HepG2 (cell line): Measurements from ENCODE around the gene MOK. TPM values are rescaled to one million over a fixed set of nuclear protein-coding genes. Genes with fewer than 3 reads are reported as not detected.

ENCODE experiments used
- EEA1 ChIP-seq: sonication (generic); formaldehyde crosslinking; IDR thresholded peaks from 2 replicates; pipeline ENCODE4 v1.5.1; 2020; ENCODE audit warnings: mild to moderate bottlenecking, missing genetic modification reagents, borderline replicate concordance
- GATA4 ChIP-seq: sonication (generic); IDR thresholded peaks from 2 replicates; pipeline ENCODE4 v1.6.1; 2016; ENCODE audit warnings: antibody characterized with exemption, low read depth, borderline replicate concordance
- HNF4A ChIP-seq: sonication (generic); formaldehyde crosslinking; IDR thresholded peaks from 2 replicates; pipeline ENCODE4 v1.4.0; 2020; ENCODE audit warnings: missing genetic modification reagents
- MTA3 ChIP-seq: sonication (generic); formaldehyde crosslinking; IDR thresholded peaks from 2 replicates; pipeline ENCODE4 v1.4.0; 2020; ENCODE audit warnings: missing genetic modification reagents
- NBN ChIP-seq: fragments of 450-650 bp; conservative IDR thresholded peaks from 2 replicates; pipeline ENCODE4 v1.6.1; 2017
- NFAT5 ChIP-seq: sonication (generic); formaldehyde crosslinking; IDR thresholded peaks from 2 replicates; pipeline ENCODE4 v1.4.0; 2020; ENCODE audit warnings: missing genetic modification reagents
- POLR2AphosphoS2 ChIP-seq: IDR thresholded peaks from 2 replicates; pipeline ENCODE4 v1.6.1; 2011; ENCODE audit warnings: low read depth, low read length, improper control_type of control experiment
- RCOR2 ChIP-seq: IDR thresholded peaks from 2 replicates; pipeline ENCODE4 v1.6.1; 2016; ENCODE audit warnings: missing biosample characterization, missing genetic modification reagents
- REPIN1 ChIP-seq: sonication (generic); formaldehyde crosslinking; IDR thresholded peaks from 2 replicates; pipeline ENCODE4 v1.8.0; 2022; ENCODE audit warnings: missing genetic modification reagents, low read depth, mild to moderate bottlenecking, borderline replicate concordance
- RFXANK ChIP-seq: IDR thresholded peaks from 2 replicates; pipeline ENCODE4 v1.6.1; 2016
- SCMH1 ChIP-seq: sonication (generic); formaldehyde crosslinking; IDR thresholded peaks from 2 replicates; pipeline ENCODE4 v1.9.0; 2021; ENCODE audit warnings: missing genetic modification reagents, mild to moderate bottlenecking, borderline replicate concordance
- SRF ChIP-seq: IDR thresholded peaks from 2 replicates; pipeline ENCODE4 v1.6.1; 2011; ENCODE audit warnings: mild to moderate bottlenecking, low read depth, low read length, moderate library complexity
- SUZ12 ChIP-seq: fragments of 150-350 bp; IDR thresholded peaks from 2 replicates; pipeline ENCODE4 v1.6.1; 2014; ENCODE audit warnings: low read depth, low read length
- YEATS4 ChIP-seq: sonication (generic); formaldehyde crosslinking; IDR thresholded peaks from 2 replicates; pipeline ENCODE4 v1.4.0; 2020; ENCODE audit warnings: missing genetic modification reagents, borderline replicate concordance
- ZFP90 ChIP-seq: sonication (generic); formaldehyde crosslinking; IDR thresholded peaks from 2 replicates; pipeline ENCODE4 v1.8.0; 2022; ENCODE audit warnings: missing genetic modification reagents, mild to moderate bottlenecking, inconsistent platforms, borderline replicate concordance
- ZFY ChIP-seq: sonication (generic); formaldehyde crosslinking; IDR thresholded peaks from 2 replicates; pipeline ENCODE4 v1.4.0; 2020; ENCODE audit warnings: missing genetic modification reagents
- ZNF280D ChIP-seq: sonication (generic); formaldehyde crosslinking; IDR thresholded peaks from 2 replicates; pipeline ENCODE4 v1.5.1; 2020; ENCODE audit warnings: mild to moderate bottlenecking, missing genetic modification reagents
- ZNF513 ChIP-seq: sonication (generic); formaldehyde crosslinking; conservative IDR thresholded peaks from 2 replicates; pipeline ENCODE4 v1.5.0; 2020; ENCODE audit warnings: missing genetic modification reagents
- ZNF547 ChIP-seq: sonication (generic); formaldehyde crosslinking; IDR thresholded peaks from 2 replicates; pipeline ENCODE4 v1.5.1; 2020; ENCODE audit warnings: mild to moderate bottlenecking, missing genetic modification reagents
- ZNF780A ChIP-seq: sonication (generic); formaldehyde crosslinking; IDR thresholded peaks from 2 replicates; pipeline ENCODE4 v1.8.0; 2022; ENCODE audit warnings: mild to moderate bottlenecking, missing genetic modification reagents, moderate library complexity
- ZNF878 ChIP-seq: sonication (generic); formaldehyde crosslinking; IDR thresholded peaks from 2 replicates; pipeline ENCODE4 v1.8.1; 2023; ENCODE audit warnings: mild to moderate bottlenecking, missing genetic modification reagents, moderate library complexity
- polyA plus RNA-seq, 8 experiments: library from polyadenylated mRNA; depleted of rRNA in 3 of 8; stranded (reverse) in 7 of 8; unstranded in 1 of 8; fragments of >200 nt; fragmentation: Illumina TruSeq in 4 of 8; extraction: Trizol in 4 of 8; gene quantifications; 2 replicates each; pipeline versions ENCODE4 v1.2.1 to v1.2.3, GENCODE V29; 2011 to 2016; ENCODE audit warnings: low read depth in 4 of 8, missing spikeins in 1 of 8, mixed read lengths in 1 of 8; ENCODE audit not compliant: insufficient read depth in 1 of 8
- total RNA-seq, 5 experiments: library from RNA; depleted of rRNA; stranded (reverse); fragments of >200 nt; fragmentation: Illumina TruSeq; extraction: Trizol; gene quantifications; 2 replicates each; pipeline ENCODE4 v1.2.3, GENCODE V29; 2016; ENCODE audit warnings: low read depth in 1 of 5

MOK gene
- total and polyA plus RNA-seq, 2 of the 13 experiments (the other 11 are each of a cell fraction or from before 2014, with no cell fraction given), result 15.3 to 16.9 TPM

DNA sequence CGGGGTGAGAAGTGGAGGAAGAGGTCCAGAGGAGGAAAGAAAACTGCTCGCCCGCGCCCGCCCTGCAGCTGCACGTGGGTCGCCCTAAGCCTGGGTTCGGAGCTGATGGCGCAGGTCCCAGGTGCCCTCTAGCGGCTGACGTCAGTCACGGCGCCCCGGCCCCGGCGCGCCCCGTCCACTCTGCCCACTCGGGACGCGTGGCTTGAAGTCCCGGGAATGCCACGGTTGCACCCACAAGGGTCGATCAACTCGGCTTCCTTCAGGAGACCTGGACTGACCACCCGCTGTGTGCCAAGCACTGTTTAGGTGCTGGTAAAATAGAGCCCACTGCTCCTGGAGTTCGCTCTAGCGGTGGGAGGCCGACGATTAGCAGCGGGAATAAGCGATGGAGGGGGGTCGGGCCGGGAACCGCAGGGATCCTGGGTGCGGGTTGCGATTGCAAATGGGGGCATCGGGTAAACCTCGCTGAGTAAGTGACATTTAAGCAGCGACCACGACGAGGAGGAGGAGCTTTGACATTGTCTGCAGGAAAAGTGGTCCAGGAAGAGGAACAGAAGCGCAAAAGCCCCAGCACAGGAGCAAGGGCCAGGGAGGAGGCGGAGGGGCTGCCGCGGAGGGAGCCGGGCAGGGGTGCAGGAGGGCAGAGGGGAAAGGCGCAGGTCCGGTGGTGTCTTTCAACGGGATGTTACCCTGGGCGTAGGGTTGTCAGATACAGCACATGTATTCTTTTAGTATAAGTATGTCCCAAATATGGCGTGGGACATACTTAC lies 9.5 kb upstream of the MOK start (continued):
- TF ChIP-seq NFAT5 (CRISPR knock-in tag), result no peak; the same call in 1 of the 2 replicates
- TF ChIP-seq POLR2AphosphoS2, result no peak
- peak; percentile 85; the same call in 1 of the 2 replicates for TF ChIP-seq ZFP90 (CRISPR knock-in tag)
- no peak for TF ChIP-seq SUZ12
- peak; percentile 62; the same call in 1 of the 2 replicates for TF ChIP-seq ZFY (CRISPR knock-in tag)
- no peak for TF ChIP-seq SRF
- TF ChIP-seq SCMH1 (CRISPR knock-in tag), result no peak
- no peak for TF ChIP-seq EEA1 (CRISPR knock-in tag)
- no peak for TF ChIP-seq ZNF280D (CRISPR knock-in tag)
- no peak for TF ChIP-seq MTA3 (CRISPR knock-in tag)
- TF ChIP-seq ZNF547, result peak; percentile 62; the same call in 1 of the 2 replicates
- 0 out of 2 replicates have a peak, but pooled peaks have one; percentile 43 for TF ChIP-seq ZNF780A
- TF ChIP-seq ZNF878, result 0 out of 2 replicates have a peak, but pooled peaks have one; percentile 34
- no peak for TF ChIP-seq HNF4A (CRISPR knock-in tag)
- TF ChIP-seq YEATS4 (CRISPR knock-in tag), result peak; percentile 74
- no peak for TF ChIP-seq ZNF513
- TF ChIP-seq RCOR2 (CRISPR knock-in tag), result no peak
- no peak for TF ChIP-seq RFXANK (CRISPR knock-in tag)
- no peak for TF ChIP-seq GATA4
- no peak for TF ChIP-seq NBN
- peak; percentile 50; the same call in 1 of the 2 replicates for TF ChIP-seq REPIN1 (CRISPR knock-in tag)
